OCI-LY3 (cell line): Measurements from ENCODE around the gene SUCLG2.

Experiments
- H2AFZ ChIP-seq: fragments of 200-600, 300-600 bp; shearing (Covaris generic); 2 replicates; pipeline ENCODE4 v1.6.0; 2014; ENCODE audit warnings: antibody characterized with exemption, low read depth, low read length
- H3K27ac ChIP-seq: fragments of 200-600, 300-600 bp; sonication (generic); 2 replicates; pipeline ENCODE4 v1.5.1; 2014; ENCODE audit warnings: mild to moderate bottlenecking, low read length, moderate library complexity, mixed read lengths
- H3K27me3 ChIP-seq: fragments of 200-600, 300-600 bp; sonication (generic); 2 replicates; pipeline ENCODE4 v1.6.1; 2014; ENCODE audit warnings: low read depth, low read length, mixed read lengths
- H3K36me3 ChIP-seq: fragments of 200-600, 300-600 bp; sonication (generic); replicated peaks from 2 replicates; pipeline ENCODE3; 2014; ENCODE audit warnings: low read depth, low read length, mixed read lengths
- H3K4me1 ChIP-seq: fragments of 300-600, 200-600 bp; sonication (generic); 2 replicates; pipeline ENCODE4 v1.6.1; 2014; ENCODE audit warnings: low read length, mixed read lengths
- H3K4me2 ChIP-seq: fragments of 200-600, 300-600 bp; sonication (generic); 2 replicates; pipeline ENCODE4 v1.6.1; 2014; ENCODE audit warnings: low read length, mixed read lengths
- H3K4me3 ChIP-seq: fragments of 300-600, 200-600 bp; sonication (generic); 2 replicates; pipeline ENCODE4 v1.5.1; 2014; ENCODE audit warnings: antibody characterized with exemption, mild to moderate bottlenecking, low read length, moderate library complexity
- H3K79me2 ChIP-seq: fragments of 300-600, 200-600 bp; shearing (Covaris generic); 2 replicates; pipeline ENCODE4 v1.6.1; 2014; ENCODE audit warnings: mild to moderate bottlenecking, low read length, mixed read lengths
- H3K9ac ChIP-seq: fragments of 300-600, 200-600 bp; shearing (Covaris generic); 2 replicates; pipeline ENCODE4 v1.6.0; 2014; ENCODE audit warnings: mild to moderate bottlenecking, low read length, moderate library complexity
- H3K9me3 ChIP-seq: fragments of 200-600, 300-600 bp; shearing (Covaris generic); 2 replicates; pipeline ENCODE4 v1.6.1; 2014; ENCODE audit warnings: low read length, mixed read lengths; ENCODE audit not compliant: insufficient read depth
- H4K20me1 ChIP-seq: fragments of 200-600, 300-600 bp; sonication (generic); 2 replicates; pipeline ENCODE4 v1.6.1; 2016; ENCODE audit warnings: low read length, mixed read lengths; ENCODE audit not compliant: insufficient read depth
- CTCF ChIP-seq: fragments of 200-600, 300-600 bp; sonication (generic); IDR thresholded peaks from 2 replicates; pipeline ENCODE4 v1.5.1; 2014; ENCODE audit warnings: antibody characterized with exemption, low read length, low read depth
- EZH2phosphoT487 ChIP-seq: fragments of 200-600 bp; shearing (Covaris generic); IDR thresholded peaks from 2 replicates; pipeline ENCODE4 v1.6.1; 2018; ENCODE audit warnings: antibody characterized with exemption, mixed run types, low read depth

The SUCLG2 gene

GRCh38 chr3:67610458-67610857, 44.0 kb downstream of the SUCLG2 start:
- Histone ChIP-seq H3K27ac (no peak overlapping the region), H4K20me1 (peaks cover 35% of the 10 kb centered on the region), H2AFZ (no peak overlapping the region), H3K27me3 (no peaks in the 10 kb centered on the region), H3K4me3 (no peak overlapping the region), H3K79me2 (peaks cover 18% of the 10 kb centered on the region; the same call in 1 of the 2 replicates), H3K4me2 (no peak overlapping the region), H3K4me1 (peaks cover 16% of the 10 kb centered on the region), H3K9me3 (no peaks in the 10 kb centered on the region), H3K9ac (no peak overlapping the region), H3K36me3 (peaks cover 50% of the 10 kb centered on the region)
- TF ChIP-seq EZH2phosphoT487: no peak
- TF ChIP-seq CTCF: no peak

GRCh38 chr3:67609709-67610108, 44.7 kb downstream of the SUCLG2 start:
- no peak overlapping the region for H3K27ac ChIP-seq
- no peak overlapping the region for H3K4me3 ChIP-seq
- peaks cover 12% of the 10 kb centered on the region; the same call in 1 of the 2 replicates for H3K79me2 ChIP-seq
- H3K36me3 ChIP-seq: peaks cover 52% of the 10 kb centered on the region
- H3K4me1 ChIP-seq: peaks cover 20% of the 10 kb centered on the region
- H3K4me2 ChIP-seq: no peak overlapping the region
- H4K20me1 ChIP-seq: peaks cover 38% of the 10 kb centered on the region
- no peak overlapping the region for H3K9ac ChIP-seq
- TF ChIP-seq EZH2phosphoT487 (no peak), CTCF (no peak)
- no peaks in the 10 kb centered on the region for H3K9me3 ChIP-seq
- H3K27me3 ChIP-seq: no peaks in the 10 kb centered on the region
- no peak overlapping the region for H2AFZ ChIP-seq

- Histone ChIP-seq H3K4me1 (peaks cover 20% of the 10 kb centered on the region), H3K9me3 (no peaks in the 10 kb centered on the region), H3K79me2 (peaks cover 6% of the 10 kb centered on the region; the same call in 1 of the 2 replicates), H4K20me1 (peaks cover 40% of the 10 kb centered on the region), H3K9ac (no peak overlapping the region), H3K4me2 (no peak overlapping the region), H3K27ac (no peak overlapping the region), H3K4me3 (no peak overlapping the region), H3K27me3 (no peaks in the 10 kb centered on the region), H2AFZ (no peak overlapping the region), H3K36me3 (peaks cover 63% of the 10 kb centered on the region)
- TF ChIP-seq EZH2phosphoT487 (no peak), CTCF (no peak)
Observed at GRCh38 chr3:67608034-67608433, 46.4 kb downstream of the SUCLG2 start.

- Histone ChIP-seq H4K20me1 (peaks cover 49% of the 10 kb centered on the region), H3K4me2 (no peak overlapping the region), H3K27me3 (no peaks in the 10 kb centered on the region), H3K79me2 (peaks cover 12% of the 10 kb centered on the region), H3K4me3 (no peak overlapping the region), H2AFZ (no peak overlapping the region), H3K4me1 (peaks cover 20% of the 10 kb centered on the region), H3K9me3 (no peaks in the 10 kb centered on the region), H3K36me3 (peaks cover 63% of the 10 kb centered on the region), H3K27ac (no peak overlapping the region), H3K9ac (no peak overlapping the region)
- TF ChIP-seq EZH2phosphoT487: no peak
- no peak for TF ChIP-seq CTCF
Observed at GRCh38 chr3:67605377-67605776, 49.0 kb downstream of the SUCLG2 start.
